ENCODE results near the gene ATN1.
A peak's percentile ranks its signal among the peaks of the same experiment; 100 is the strongest.
"Not testable (repeated sequence)": the region's sequence is repeated elsewhere in the genome, so short reads cannot be mapped to it uniquely, and the experiment has no call there.

ATN1 gene

DNA sequence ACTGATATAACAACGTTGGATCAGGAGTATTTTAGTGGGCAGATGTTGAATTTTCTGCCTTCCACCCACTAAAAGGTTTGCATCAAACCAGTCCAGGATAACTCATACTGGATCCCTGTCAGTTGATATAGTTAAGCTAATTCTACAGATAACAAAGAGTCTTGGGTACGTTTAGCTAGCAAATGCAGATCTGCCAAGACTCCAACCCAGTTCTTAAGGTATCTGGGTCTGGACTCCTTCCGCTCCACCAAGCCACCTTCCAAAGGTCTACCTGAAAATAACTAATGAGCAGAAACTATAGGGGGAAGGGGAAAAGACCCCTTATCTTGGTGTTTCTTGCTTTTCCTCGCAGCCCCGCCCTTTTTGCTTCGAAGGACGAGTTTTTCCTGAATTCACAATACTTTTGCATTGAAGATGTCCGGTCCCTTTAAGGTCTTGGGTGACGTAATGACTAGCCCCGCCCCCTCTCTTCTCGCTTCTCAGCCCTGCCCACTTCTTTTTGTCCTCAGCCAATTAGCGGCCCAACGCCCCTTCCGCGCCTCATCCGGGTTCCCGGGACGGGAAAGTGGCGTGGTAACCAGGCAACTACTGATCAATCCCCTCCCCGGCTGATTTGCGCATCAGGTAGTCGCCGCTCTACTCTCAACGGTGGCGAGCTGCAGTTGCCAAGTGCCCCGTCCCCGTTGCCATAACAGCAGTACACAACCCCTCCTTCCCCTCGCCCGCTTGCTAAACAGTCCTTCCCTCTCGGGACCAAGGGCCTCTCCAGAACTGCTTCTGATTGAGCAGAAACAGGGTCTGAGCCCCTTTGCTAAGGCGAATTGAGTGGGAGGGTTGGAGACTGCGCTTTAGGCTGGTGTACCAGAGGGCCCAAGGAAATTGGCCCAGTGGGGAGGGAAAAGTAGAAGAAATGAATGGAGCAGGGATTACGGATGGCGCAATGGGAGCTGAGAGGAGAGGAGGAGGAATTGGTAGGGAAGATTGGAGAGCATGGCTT lies 23.2 kb upstream of the ATN1 start, which contains the start of gene LRRC23:
TSS of gene LRRC23 (plus strand) at position 543 of the 997 bp plus-strand sequence. CDS start 812 bp downstream, outside the sequence.
- Histone ChIP-seq H3K9me3 (ENCODE audit: control insufficient read depth, insufficient read depth, low read length) (no peaks in the 10 kb centered on the region), H3K27ac (ENCODE audit: low read depth, low read length) (peak within 1 kb of the TSS; percentile 75), H3K9ac (ENCODE audit: low read depth, low read length) (peak within 1 kb of the TSS; percentile 28; the same call in 1 of the 2 replicates), H3K4me3 (ENCODE audit: low read depth, low read length) (peak within 1 kb of the TSS; percentile 68), H3K4me1 (ENCODE audit: control insufficient read depth, insufficient read depth, low read length) (peaks cover 14% of the 10 kb centered on the region), H3K36me3 (ENCODE audit: control insufficient read depth, insufficient read depth, low read length) (no peaks in the 10 kb centered on the region), H3K27me3 (ENCODE audit: control insufficient read depth, insufficient read depth, low read length) (0 out of 2 replicates have a peak, but pooled peaks cover 4% of the 10 kb centered on the region)

DNA sequence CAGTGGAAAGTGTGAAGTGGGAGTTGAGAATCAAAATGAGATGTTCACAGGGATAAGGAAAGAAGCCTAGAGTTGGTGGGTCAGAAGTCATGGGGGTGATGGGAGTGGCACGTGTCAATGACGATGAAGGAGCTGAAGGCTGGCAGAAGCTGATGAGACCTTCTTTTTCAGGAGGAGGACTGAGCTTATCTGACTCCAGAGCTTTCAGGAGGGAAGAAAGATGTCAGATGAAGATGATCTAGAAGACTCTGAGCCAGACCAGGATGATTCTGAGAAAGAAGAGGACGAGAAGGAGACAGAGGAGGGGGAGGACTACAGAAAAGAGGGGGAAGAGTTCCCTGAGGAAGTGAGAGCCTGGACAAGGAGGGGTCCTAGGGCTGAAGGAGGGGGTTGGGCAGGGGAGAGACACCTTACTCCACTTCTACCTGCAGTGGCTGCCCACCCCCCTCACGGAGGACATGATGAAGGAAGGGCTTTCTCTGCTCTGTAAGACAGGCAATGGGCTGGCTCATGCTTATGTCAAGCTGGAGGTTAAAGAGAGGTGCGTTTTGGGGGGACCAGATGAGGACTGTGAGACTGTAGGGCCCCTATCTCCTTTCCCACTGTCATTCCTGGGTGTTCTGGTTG lies 22.2 kb upstream of the ATN1 start:
- H3K9ac ChIP-seq (ENCODE audit: low read depth, low read length) = no peak overlapping the region
- H3K36me3 ChIP-seq (ENCODE audit: control insufficient read depth, insufficient read depth, low read length) = no peaks in the 10 kb centered on the region
- peaks cover 14% of the 10 kb centered on the region for H3K4me1 ChIP-seq (ENCODE audit: control insufficient read depth, insufficient read depth, low read length)
- H3K4me3 ChIP-seq (ENCODE audit: low read depth, low read length) = peak overlapping the region; percentile 68
- peak overlapping the region; percentile 75 for H3K27ac ChIP-seq (ENCODE audit: low read depth, low read length)
- H3K27me3 ChIP-seq (ENCODE audit: control insufficient read depth, insufficient read depth, low read length) = 0 out of 2 replicates have a peak, but pooled peaks cover 4% of the 10 kb centered on the region
- no peaks in the 10 kb centered on the region for H3K9me3 ChIP-seq (ENCODE audit: control insufficient read depth, insufficient read depth, low read length)

- not testable (repeated sequence) for H3K9me3 ChIP-seq (ENCODE audit: control insufficient read depth, insufficient read depth, low read length); H3K9ac ChIP-seq (ENCODE audit: low read depth, low read length); H3K4me3 ChIP-seq (ENCODE audit: low read depth, low read length); H3K27ac ChIP-seq (ENCODE audit: low read depth, low read length); H3K27me3 ChIP-seq (ENCODE audit: control insufficient read depth, insufficient read depth, low read length); H3K36me3 ChIP-seq (ENCODE audit: control insufficient read depth, insufficient read depth, low read length)
- H3K4me1 ChIP-seq (ENCODE audit: control insufficient read depth, insufficient read depth, low read length) = peaks cover 14% of the 10 kb centered on the region
Observed at GRCh38 chr12:6908141-6908540, 19.6 kb upstream of the ATN1 start.

DNA sequence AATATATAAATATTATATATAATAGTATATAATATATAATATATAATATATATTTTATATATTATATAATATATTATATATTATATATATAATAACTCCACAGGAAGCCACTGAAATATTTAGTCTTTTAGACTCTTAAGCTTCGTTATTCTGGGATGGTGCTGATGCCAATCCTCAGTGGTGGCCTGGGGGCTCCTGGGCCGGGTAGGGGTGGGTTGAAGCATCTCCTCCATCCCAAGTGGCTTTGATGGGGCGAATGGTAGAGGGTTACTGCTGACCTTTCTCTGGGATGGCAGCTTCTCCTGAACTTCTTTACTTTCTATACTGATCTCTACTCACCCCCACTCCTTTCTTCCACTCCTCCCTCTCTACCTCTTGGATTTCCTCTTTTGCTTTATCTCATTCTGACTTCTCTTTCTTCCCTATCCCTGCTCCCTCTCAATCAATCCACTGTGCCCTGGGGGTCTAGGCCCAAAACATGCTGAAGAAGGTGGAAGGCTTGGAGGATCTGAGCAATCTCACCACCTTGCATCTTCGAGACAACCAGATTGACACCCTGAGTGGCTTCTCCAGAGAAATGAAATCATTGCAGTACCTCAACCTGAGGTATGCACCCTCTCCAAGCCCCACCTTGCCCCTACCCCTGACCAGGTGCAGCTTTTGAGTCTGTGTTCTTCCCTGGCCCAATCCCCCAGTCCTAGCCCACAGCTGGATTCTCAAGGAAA lies 18.2 kb upstream of the ATN1 start:
- peaks cover 9% of the 10 kb centered on the region for H3K4me1 ChIP-seq (ENCODE audit: control insufficient read depth, insufficient read depth, low read length)
- H3K36me3 ChIP-seq (ENCODE audit: control insufficient read depth, insufficient read depth, low read length) = no peaks in the 10 kb centered on the region
- H3K4me3 ChIP-seq (ENCODE audit: low read depth, low read length) = no peak overlapping the region
- H3K9ac ChIP-seq (ENCODE audit: low read depth, low read length) = no peak overlapping the region
- no peaks in the 10 kb centered on the region for H3K9me3 ChIP-seq (ENCODE audit: control insufficient read depth, insufficient read depth, low read length)
- H3K27ac ChIP-seq (ENCODE audit: low read depth, low read length) = no peak overlapping the region
- H3K27me3 ChIP-seq (ENCODE audit: control insufficient read depth, insufficient read depth, low read length) = peaks cover 10% of the 10 kb centered on the region

DNA sequence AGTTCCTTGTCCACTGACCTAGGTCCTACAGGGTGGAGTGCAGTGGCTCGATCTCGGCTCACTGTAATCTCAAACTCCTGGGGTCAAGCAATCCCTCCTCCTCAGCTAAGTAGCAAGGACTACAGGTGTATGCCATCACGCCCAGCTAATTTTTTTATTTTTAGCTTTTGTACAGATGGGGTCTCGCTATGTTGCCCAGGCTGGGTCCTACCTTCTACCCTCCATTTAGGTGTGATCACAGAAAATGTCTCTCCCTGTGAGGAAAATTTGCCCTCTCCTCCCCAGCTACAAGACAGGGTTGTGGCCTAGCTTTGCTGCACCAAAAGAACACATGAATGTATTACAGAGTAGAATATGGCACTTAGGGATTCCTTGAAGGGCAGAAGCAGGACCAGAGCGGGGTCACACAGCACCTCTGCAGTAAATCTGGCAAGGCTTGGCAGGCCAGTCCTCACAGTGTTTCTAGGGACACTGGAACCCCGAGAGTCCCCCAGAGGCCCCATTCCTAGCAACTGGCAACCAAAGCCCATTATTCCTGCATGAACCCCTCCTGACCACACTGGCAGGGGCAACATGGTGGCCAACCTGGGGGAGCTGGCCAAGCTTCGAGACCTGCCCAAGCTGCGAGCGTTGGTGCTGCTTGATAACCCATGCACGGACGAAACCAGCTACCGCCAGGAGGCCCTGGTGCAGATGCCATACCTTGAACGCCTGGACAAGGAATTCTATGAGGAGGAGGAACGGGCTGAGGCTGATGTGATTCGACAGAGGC lies 15.4 kb upstream of the ATN1 start:
- Histone ChIP-seq H3K9me3 (ENCODE audit: control insufficient read depth, insufficient read depth, low read length) (no peaks in the 10 kb centered on the region), H3K27me3 (ENCODE audit: control insufficient read depth, insufficient read depth, low read length) (peaks cover 6% of the 10 kb centered on the region), H3K9ac (ENCODE audit: low read depth, low read length) (no peak overlapping the region), H3K36me3 (ENCODE audit: control insufficient read depth, insufficient read depth, low read length) (peaks cover 17% of the 10 kb centered on the region), H3K4me3 (ENCODE audit: low read depth, low read length) (no peak overlapping the region), H3K27ac (ENCODE audit: low read depth, low read length) (no peak overlapping the region), H3K4me1 (ENCODE audit: control insufficient read depth, insufficient read depth, low read length) (peaks cover 12% of the 10 kb centered on the region)

- H3K4me1 ChIP-seq (ENCODE audit: control insufficient read depth, insufficient read depth, low read length) = peaks cover 12% of the 10 kb centered on the region
- no peak within 1 kb of the TSS for H3K9ac ChIP-seq (ENCODE audit: low read depth, low read length)
- H3K27ac ChIP-seq (ENCODE audit: low read depth, low read length) = peak within 1 kb of the TSS; percentile 10
- H3K9me3 ChIP-seq (ENCODE audit: control insufficient read depth, insufficient read depth, low read length) = no peaks in the 10 kb centered on the region
- H3K4me3 ChIP-seq (ENCODE audit: low read depth, low read length) = peak within 1 kb of the TSS; percentile 73
- peaks cover 30% of the 10 kb centered on the region for H3K36me3 ChIP-seq (ENCODE audit: control insufficient read depth, insufficient read depth, low read length)
- H3K27me3 ChIP-seq (ENCODE audit: control insufficient read depth, insufficient read depth, low read length) = peaks cover 6% of the 10 kb centered on the region
Observed at GRCh38 chr12:6914246-6914946, 13.4 kb upstream of the ATN1 start, which contains the start of gene ENO2. TSS of gene ENO2 (plus strand) at chr12:6914580. CDS start at chr12:6915833, 1,253 bp downstream.

DNA sequence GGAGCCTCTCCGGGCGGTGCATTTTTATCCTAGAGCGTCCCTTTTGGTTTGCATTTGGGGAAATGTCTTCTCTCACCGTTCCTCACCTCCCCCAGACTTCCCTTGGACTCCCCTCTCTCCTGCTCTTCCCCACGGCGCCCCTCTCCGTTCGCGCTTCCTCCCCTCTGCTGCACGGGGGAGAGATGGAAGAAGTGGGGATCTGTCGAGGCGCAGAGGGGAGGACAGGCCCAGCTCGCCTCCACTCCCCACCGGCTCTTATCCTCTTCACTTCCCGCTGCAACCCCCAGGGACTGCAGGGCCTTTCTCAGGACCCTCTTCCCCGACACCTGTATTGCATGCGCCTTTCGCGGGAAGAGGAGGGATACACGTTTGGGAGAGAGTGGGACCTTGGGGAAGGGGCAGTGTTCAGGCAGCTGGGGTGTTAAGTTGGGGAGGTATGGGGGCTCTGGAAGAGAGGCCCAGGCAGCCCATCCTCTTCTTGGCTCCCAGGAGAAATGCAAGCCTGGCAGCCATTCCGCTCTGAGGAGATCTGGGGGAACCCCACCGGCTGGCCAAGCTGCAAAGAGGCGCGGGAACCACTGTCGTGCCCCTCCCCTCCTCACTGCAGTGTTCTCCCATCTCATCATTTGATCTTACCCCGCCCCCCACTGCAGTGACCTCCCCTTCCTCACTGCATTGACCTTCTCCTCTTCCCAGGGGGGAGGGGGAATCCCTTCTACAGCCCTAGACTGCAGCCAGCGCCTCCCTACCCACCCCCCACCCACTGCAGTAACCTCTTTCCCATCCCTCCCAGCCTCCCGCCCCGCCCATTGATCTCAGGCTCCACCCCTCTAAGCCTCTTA lies 12.6 kb upstream of the ATN1 start:
- Histone ChIP-seq H3K27ac (ENCODE audit: low read depth, low read length) (peak overlapping the region; percentile 10), H3K4me1 (ENCODE audit: control insufficient read depth, insufficient read depth, low read length) (peaks cover 12% of the 10 kb centered on the region), H3K9ac (ENCODE audit: low read depth, low read length) (no peak overlapping the region), H3K4me3 (ENCODE audit: low read depth, low read length) (peak overlapping the region; percentile 73), H3K9me3 (ENCODE audit: control insufficient read depth, insufficient read depth, low read length) (no peaks in the 10 kb centered on the region), H3K36me3 (ENCODE audit: control insufficient read depth, insufficient read depth, low read length) (peaks cover 38% of the 10 kb centered on the region), H3K27me3 (ENCODE audit: control insufficient read depth, insufficient read depth, low read length) (peaks cover 6% of the 10 kb centered on the region)

- H3K9me3 ChIP-seq (ENCODE audit: control insufficient read depth, insufficient read depth, low read length) = no peaks in the 10 kb centered on the region
- H3K9ac ChIP-seq (ENCODE audit: low read depth, low read length) = no peak overlapping the region
- H3K27me3 ChIP-seq (ENCODE audit: control insufficient read depth, insufficient read depth, low read length) = peaks cover 6% of the 10 kb centered on the region
- H3K4me1 ChIP-seq (ENCODE audit: control insufficient read depth, insufficient read depth, low read length) = peaks cover 12% of the 10 kb centered on the region
- no peak overlapping the region for H3K27ac ChIP-seq (ENCODE audit: low read depth, low read length)
- H3K4me3 ChIP-seq (ENCODE audit: low read depth, low read length) = peak overlapping the region; percentile 73; the same call in 1 of the 2 replicates
- peaks cover 41% of the 10 kb centered on the region for H3K36me3 ChIP-seq (ENCODE audit: control insufficient read depth, insufficient read depth, low read length)
Observed at GRCh38 chr12:6915789-6916285, 11.9 kb upstream of the ATN1 start.
